Endothelial cell of umbilical vein (primary cell): Measurements from ENCODE around the gene SIRPA. TPM values are rescaled to one million over a fixed set of nuclear protein-coding genes. Genes with fewer than 3 reads are reported as not detected.

Experiments used
- BruUV-seq: library from RNA; stranded (reverse); fragments of 400-500 nt; replicated peaks from 2 replicates; lab custom pipeline; 2021; lab: Mats Ljungman, UMichigan
- CTCF ChIA-PET: fragments of 300-600, 350-600 bp; sonication (Branson Sonifier 250); formaldehyde crosslinking; loops from one replicate; lab custom pipeline; 2021; ENCODE audit warnings: antibody characterized with exemption, inconsistent platforms; lab: Charles Lee
- POLR2A ChIA-PET: fragments of 300-600, 350-600 bp; sonication (Branson Sonifier 250); formaldehyde crosslinking; loops from one replicate; lab custom pipeline; 2021; ENCODE audit warnings: antibody characterized with exemption, inconsistent platforms; lab: Charles Lee
- DNase-seq: peaks from one replicate; pipeline ENCODE4 v3.0.0-alpha.2; 2011; ENCODE audit warnings: low read depth, low spot score
- FAIRE-seq: peaks from 2 replicates; lab custom pipeline; 2011; peaks lifted over from hg19 to GRCh38; lab: Jason Lieb, UNC
- H2AFZ ChIP-seq: 2 replicates; pipeline ENCODE4 v1.6.0; 2012; ENCODE audit warnings: low read depth, low read length, control low read depth, inconsistent platforms
- H3K27ac ChIP-seq: 2 replicates; pipeline ENCODE4 v1.5.1; 2011; ENCODE audit warnings: low read depth, mild to moderate bottlenecking, control low read depth, low read length, moderate library complexity; ENCODE audit not compliant: insufficient read depth
- H3K27me3 ChIP-seq, 2 experiments: 2 replicates each; pipeline versions ENCODE4 v1.6.0 to v1.6.1; 2011; ENCODE audit warnings: low read length in 2 of 2, mixed read lengths in 1 of 2; ENCODE audit not compliant: control insufficient read depth in 2 of 2, insufficient read depth in 2 of 2
- H3K36me3 ChIP-seq, 2 experiments: 2 replicates in 1 of 2; 3 replicates in 1 of 2; pipeline ENCODE4 v1.5.1; 2011; ENCODE audit warnings: low read length in 2 of 2, mild to moderate bottlenecking in 1 of 2, moderate library complexity in 1 of 2; ENCODE audit not compliant: control insufficient read depth in 2 of 2, insufficient read depth in 2 of 2; ENCODE audit errors: extremely low read depth in 1 of 2
- H3K4me1 ChIP-seq: 3 replicates; pipeline ENCODE4 v1.5.1; 2011; ENCODE audit warnings: mild to moderate bottlenecking, low read length; ENCODE audit not compliant: control insufficient read depth, insufficient read depth; ENCODE audit errors: extremely low read depth
- H3K4me2 ChIP-seq: 2 replicates; pipeline ENCODE4 v1.6.1; 2011; ENCODE audit warnings: low read length, control low read depth, mixed read lengths; ENCODE audit not compliant: insufficient read depth
- H3K4me3 ChIP-seq, 3 experiments: fragments of 200-600 bp in 1 of 3; sonication (generic), shearing (Covaris generic) in 1 of 3; replicated peaks in 1 of 3; 2 replicates each; pipeline ENCODE4 v1.5.1; 2011 to 2016; ENCODE audit warnings: control low read depth in 3 of 3, low read length in 3 of 3, mild to moderate bottlenecking in 2 of 3, inconsistent platforms in 1 of 3, low read depth in 1 of 3, moderate library complexity in 1 of 3; ENCODE audit not compliant: insufficient read depth in 1 of 3
- H3K79me2 ChIP-seq: 2 replicates; pipeline ENCODE4 v1.6.0; 2012; ENCODE audit warnings: low read length, inconsistent platforms; ENCODE audit not compliant: control insufficient read depth, insufficient read depth
- H3K9ac ChIP-seq: replicated peaks from 2 replicates; pipeline ENCODE3; 2011; ENCODE audit warnings: low read length, control low read depth; ENCODE audit not compliant: insufficient read depth; ENCODE audit errors: extremely low read depth
- H3K9me1 ChIP-seq: replicated peaks from 3 replicates; pipeline ENCODE4 v1.6.0; 2011; ENCODE audit warnings: mild to moderate bottlenecking, low read length; ENCODE audit not compliant: control insufficient read depth, insufficient read depth; ENCODE audit errors: extremely low read depth
- H3K9me3 ChIP-seq: replicated peaks from 2 replicates; pipeline ENCODE4 v1.5.1; 2012; ENCODE audit warnings: low read length, inconsistent platforms; ENCODE audit not compliant: control insufficient read depth, insufficient read depth
- H4K20me1 ChIP-seq: replicated peaks from 2 replicates; pipeline ENCODE3; 2011; ENCODE audit warnings: mild to moderate bottlenecking, low read length; ENCODE audit not compliant: control insufficient read depth, insufficient read depth; ENCODE audit errors: extremely low read depth
- CTCF ChIP-seq, 2 donors: IDR thresholded peaks; 1 replicate in 1 of 2; 2 replicates in 1 of 2; pipeline ENCODE4 v1.5.1; 2011; ENCODE audit warnings: low read length in 2 of 2, mild to moderate bottlenecking in 2 of 2, moderate library complexity in 2 of 2, control low read depth in 1 of 2, inconsistent platforms in 1 of 2, low read depth in 1 of 2; ENCODE audit not compliant: insufficient read depth in 1 of 2; ENCODE audit errors: extremely low read depth in 1 of 2
- EZH2 ChIP-seq: IDR thresholded peaks from 2 replicates; pipeline ENCODE4 v1.6.1; 2012; ENCODE audit warnings: borderline replicate concordance, low read depth, mild to moderate bottlenecking, moderate library complexity, low read length, inconsistent platforms; ENCODE audit not compliant: severe bottlenecking
- FOS ChIP-seq: IDR thresholded peaks from 2 replicates; pipeline ENCODE4 v1.6.1; 2011; ENCODE audit warnings: mild to moderate bottlenecking, low read length, moderate library complexity, borderline replicate concordance; ENCODE audit not compliant: insufficient read depth
- GATA2 ChIP-seq: IDR thresholded peaks from 2 replicates; pipeline ENCODE4 v1.7.0; 2011; ENCODE audit warnings: low read depth, mild to moderate bottlenecking, moderate library complexity, mixed read lengths, low read length; ENCODE audit not compliant: insufficient read length, insufficient read depth
- JUN ChIP-seq: IDR thresholded peaks from 2 replicates; pipeline ENCODE4 v1.6.1; 2011; ENCODE audit warnings: borderline replicate concordance, low read depth; ENCODE audit not compliant: insufficient read length, insufficient read depth
- MAX ChIP-seq: IDR thresholded peaks from 2 replicates; pipeline ENCODE4 v1.6.1; 2011; ENCODE audit not compliant: insufficient read depth, insufficient read length
- MYC ChIP-seq: IDR thresholded peaks from one replicate; pipeline ENCODE4 v1.6.1; 2011; ENCODE audit warnings: mild to moderate bottlenecking, low read depth, low read length
- POLR2A ChIP-seq: IDR thresholded peaks from 2 replicates; pipeline ENCODE4 v1.6.1; 2012; ENCODE audit warnings: low read depth, mild to moderate bottlenecking, control low read depth, low read length
- POLR2AphosphoS5 ChIP-seq: IDR thresholded peaks from 2 replicates; pipeline ENCODE4 v1.6.1; 2012; ENCODE audit warnings: low read depth, mild to moderate bottlenecking, control low read depth, low read length, moderate library complexity; ENCODE audit not compliant: insufficient read depth
- dilution Hi-C: fragments of 300-500 bp; cut with MboI; formaldehyde crosslinking; loops from one replicate; pipeline ENCODE4 v1.15.0; 2019; ENCODE audit warnings: low sequenced_read_pairs; ENCODE audit not compliant: extremely low pct_ligation_motif_present
- intact Hi-C: fragments of 100-400 bp; cut with micrococcal nuclease; formaldehyde crosslinking; loops from one replicate; pipeline ENCODE4 v1.10.0; 2022
- polyA plus RNA-seq, 4 experiments: library from polyadenylated mRNA; depleted of rRNA in 3 of 4; stranded (reverse) in 3 of 4; unstranded in 1 of 4; fragments of >200 nt; gene quantifications; 2 replicates each; pipeline versions ENCODE4 v1.2.1 to v1.2.3, GENCODE V29; 2011 to 2012; ENCODE audit warnings: missing spikeins in 1 of 4
- total RNA-seq: library from RNA; stranded (reverse); gene quantifications from 2 replicates; pipeline ENCODE4 v1.2.3, GENCODE V29; 2021

Gene SIRPA
- total and polyA plus RNA-seq, 2 donors (not counting 3 experiments of a cell fraction or from before 2014, with no cell fraction given) = 29.9 to 59.2 TPM

GRCh38 chr20:1944345-1945091 is 49.3 kb downstream of the SIRPA start:
- ChIA-PET CTCF (interaction anchor here (1.1 to 1.6 kb wide), 2 partner anchors 22 to 228 kb away, joined by 3 to 6 read pairs; no protein-coding TSS in a partner anchor), POLR2A (no interaction called here)
- H3K4me2 ChIP-seq = no peak overlapping the region
- H3K9me1 ChIP-seq = no peaks in the 10 kb centered on the region
- dilution Hi-C loops (no loop called here), intact Hi-C loops (no loop called here)
- H3K9me3 ChIP-seq = no peaks in the 10 kb centered on the region
- no TSS peak for BruUV-seq
- DNase-seq = no peak
- H4K20me1 ChIP-seq = no peaks in the 10 kb centered on the region
- no peaks in the 10 kb centered on the region for H3K79me2 ChIP-seq
- H2AFZ ChIP-seq = no peak overlapping the region
- no peaks in the 10 kb centered on the region for H3K36me3 ChIP-seq
- no peak overlapping the region for H3K27ac ChIP-seq
- H3K27me3 ChIP-seq = peaks cover 13 to 26% of the 10 kb centered on the region in 2 experiments
- H3K4me3 ChIP-seq = no peak overlapping the region
- no peak for FAIRE-seq
- H3K4me1 ChIP-seq = no peaks in the 10 kb centered on the region
- H3K9ac ChIP-seq = no peak overlapping the region
- TF ChIP-seq FOS (no peak), JUN (no peak), MYC (no peak), CTCF (IDR thresholded peaks at IDR 0.05; ENCODE audit: extremely low read depth in 1 of 2, insufficient read depth in 1 of 2, low read depth in 1 of 2, low read length in 2 of 2) (no peak), MAX (no peak), POLR2AphosphoS5 (no peak), EZH2 (no peak), GATA2 (no peak), POLR2A (no peak)
